Measurements from ENCODE around the gene RABEPK.
A peak's percentile ranks its signal among the peaks of the same experiment; 100 is the strongest.

RABEPK gene

GRCh38 chr9:125238127-125238914 is 38.0 kb downstream of the RABEPK start:
- H3K27ac Mint-ChIP-seq, result peak overlapping the region; percentile 7 to 77 (median 50)
- peaks cover 70% of the 10 kb centered on the region for H3K36me3 Mint-ChIP-seq (ENCODE audit: low read depth)
- no peak for TF ChIP-seq CTCF (IDR thresholded peaks at IDR 0.05; ENCODE audit: unreplicated experiment in 3 of 3)
- peaks cover 41% of the 10 kb centered on the region for H3K4me1 Mint-ChIP-seq
- peak overlapping the region; percentile 94 to 96 (median 95) for H3K4me3 Mint-ChIP-seq
- H3K27me3 Mint-ChIP-seq (ENCODE audit: low read depth), result no peaks in the 10 kb centered on the region
- no peaks in the 10 kb centered on the region for H3K9me3 Mint-ChIP-seq

- peaks cover 41% of the 10 kb centered on the region for H3K4me1 Mint-ChIP-seq
- no peaks in the 10 kb centered on the region for H3K9me3 Mint-ChIP-seq
- peak overlapping the region in 2 of 3 experiments; percentile 7 to 77 for H3K27ac Mint-ChIP-seq
- H3K4me3 Mint-ChIP-seq, result peak overlapping the region; percentile 94 to 96 (median 95)
- H3K36me3 Mint-ChIP-seq (ENCODE audit: low read depth), result peaks cover 64% of the 10 kb centered on the region
- no peaks in the 10 kb centered on the region for H3K27me3 Mint-ChIP-seq (ENCODE audit: low read depth)
- no peak for TF ChIP-seq CTCF (IDR thresholded peaks at IDR 0.05; ENCODE audit: unreplicated experiment in 3 of 3)
These were observed 38.6 kb downstream of the RABEPK start for GRCh38 chr9:125238915-125239446.

- TF ChIP-seq CTCF (IDR thresholded peaks at IDR 0.05; ENCODE audit: unreplicated experiment in 3 of 3), result no peak
- H3K36me3 Mint-ChIP-seq (ENCODE audit: low read depth), result peaks cover 61% of the 10 kb centered on the region
- H3K4me3 Mint-ChIP-seq, result peak overlapping the region; percentile 94 to 96 (median 95)
- H3K9me3 Mint-ChIP-seq, result no peaks in the 10 kb centered on the region
- peaks cover 41% of the 10 kb centered on the region for H3K4me1 Mint-ChIP-seq
- peak overlapping the region; percentile 91 to 99 (median 98) for H3K27ac Mint-ChIP-seq
- no peaks in the 10 kb centered on the region for H3K27me3 Mint-ChIP-seq (ENCODE audit: low read depth)
These were observed 39.6 kb downstream of the RABEPK start for GRCh38 chr9:125239631-125240597.

- Mint-ChIP-seq H3K9me3 (no peaks in the 10 kb centered on the region), H3K4me3 (peak overlapping the region; percentile 94 to 96 (median 95)), H3K36me3 (ENCODE audit: low read depth) (peaks cover 53% of the 10 kb centered on the region), H3K27me3 (ENCODE audit: low read depth) (no peaks in the 10 kb centered on the region), H3K27ac (peak overlapping the region; percentile 91 to 99 (median 98)), H3K4me1 (peaks cover 38% of the 10 kb centered on the region)
- no peak for TF ChIP-seq CTCF (IDR thresholded peaks at IDR 0.05; ENCODE audit: unreplicated experiment in 3 of 3)
These were observed 40.3 kb downstream of the RABEPK start for GRCh38 chr9:125240649-125240999.

GRCh38 chr9:125241000-125241862 is 40.9 kb downstream of the RABEPK start, which contains the start of gene HSPA5:
Gene HSPA5 (minus strand): TSS chr9:125241343. CDS start chr9:125241126, 217 bp downstream.
- H3K9me3 Mint-ChIP-seq, result no peaks in the 10 kb centered on the region
- peaks cover 32% of the 10 kb centered on the region for H3K4me1 Mint-ChIP-seq
- TF ChIP-seq CTCF (IDR thresholded peaks at IDR 0.05; ENCODE audit: unreplicated experiment in 3 of 3), result no peak
- H3K27me3 Mint-ChIP-seq (ENCODE audit: low read depth), result no peaks in the 10 kb centered on the region
- peak within 1 kb of the TSS; percentile 94 to 96 (median 95) for H3K4me3 Mint-ChIP-seq
- peak within 1 kb of the TSS; percentile 91 to 99 (median 98) for H3K27ac Mint-ChIP-seq
- peaks cover 47% of the 10 kb centered on the region for H3K36me3 Mint-ChIP-seq (ENCODE audit: low read depth)

All from nephron (organoid).